ENCODE data around the gene CACNB2. TPM values are rescaled to one million over a fixed set of nuclear protein-coding genes. Genes with fewer than 3 reads are reported as not detected.
"Not testable (repeated sequence)": the region's sequence is repeated elsewhere in the genome, so short reads cannot be mapped to it uniquely, and the experiment has no call there.

The CACNB2 gene
- total and polyA plus RNA-seq, 3 experiments from 2014 or later: 0.14 TPM; not detected in 2

DNA sequence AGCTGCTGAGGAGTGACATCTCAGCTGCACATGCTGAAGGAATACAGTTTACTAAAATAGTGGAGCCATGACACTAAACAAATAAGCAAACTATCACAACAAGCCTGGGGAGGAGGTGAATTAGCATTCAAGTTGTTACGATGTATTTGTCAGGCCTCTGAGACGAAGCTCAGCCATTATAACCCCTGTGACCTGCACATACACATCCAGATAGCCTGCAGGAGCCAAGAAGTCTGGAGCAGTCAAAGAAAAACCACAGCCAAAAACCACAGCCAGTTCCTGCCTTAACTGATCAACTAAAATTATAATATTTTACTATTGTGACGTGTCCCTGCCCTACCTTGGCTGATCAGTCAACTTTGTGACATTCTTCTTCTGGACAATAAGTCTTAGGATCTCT, 442.6 kb downstream of the CACNB2 start:
- peaks cover 6% of the 10 kb centered on the region for H3K4me1 ChIP-seq (ENCODE audit: insufficient read depth, low read length)
- H3K36me3 Mint-ChIP-seq: peaks cover 37 to 82% (median 66%) of the 10 kb centered on the region in 3 donors
- ChIA-PET CTCF (no interaction called here), POLR2A (no interaction called here)
- H3K27me3 Mint-ChIP-seq: no peaks in the 10 kb centered on the region
- no peaks in the 10 kb centered on the region for H3K27me3 ChIP-seq (ENCODE audit: insufficient read depth, low read length, poor library complexity, severe bottlenecking)
- peak overlapping the region; percentile 58 for H3K27ac ChIP-seq (ENCODE audit: low read depth, low read length)
- DNase-seq: no peak
- H3K36me3 ChIP-seq (ENCODE audit: insufficient read depth, low read length): peaks cover 18% of the 10 kb centered on the region
- H3K4me1 Mint-ChIP-seq: peaks cover 9 to 19% (median 16%) of the 10 kb centered on the region in 3 donors
- H3K9me3 ChIP-seq (ENCODE audit: low read length): no peaks in the 10 kb centered on the region
- peaks cover 2 to 7% (median 6%) of the 10 kb centered on the region in 5 donors for H3K9me3 Mint-ChIP-seq
- H3K27ac Mint-ChIP-seq: peak overlapping the region in 2 of 8 donors; percentile 21 to 59
- H3K4me3 ChIP-seq (ENCODE audit: low read length): no peak overlapping the region
- H3K4me3 Mint-ChIP-seq: no peak overlapping the region

DNA sequence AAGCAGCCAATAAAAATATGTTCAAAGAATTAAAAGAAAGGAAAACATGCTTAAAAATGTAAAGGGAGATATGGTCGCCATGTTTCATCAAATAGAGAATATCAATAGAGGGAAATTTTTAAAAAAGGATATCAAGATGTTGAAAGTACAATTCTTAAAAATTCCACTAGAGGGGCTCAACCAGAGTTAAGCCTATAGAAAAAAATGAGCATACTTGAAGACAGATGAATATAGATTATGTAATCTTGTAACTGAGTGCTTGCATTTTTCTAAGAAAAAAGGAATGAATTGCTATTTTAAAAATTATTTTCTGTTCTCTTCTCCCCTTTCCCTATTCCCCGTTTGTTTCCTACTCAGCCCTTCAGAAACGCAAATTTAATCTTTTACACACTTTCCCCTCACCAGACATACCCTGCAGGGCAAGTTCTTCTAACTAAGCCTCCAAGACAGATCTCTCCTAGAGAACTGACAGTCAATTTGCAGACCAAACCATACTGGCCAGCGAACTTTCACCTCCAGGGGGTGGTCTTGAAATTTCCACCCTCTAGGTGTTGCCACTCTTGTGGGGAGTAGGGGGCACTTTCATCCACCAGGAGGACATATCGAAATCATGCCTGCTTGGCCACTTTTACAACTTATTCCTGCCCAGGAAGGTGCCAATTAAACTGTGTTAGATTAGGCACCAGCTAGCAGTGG, 443.5 kb downstream of the CACNB2 start:
- H3K9me3 Mint-ChIP-seq: peaks cover 0 to 2% (median 2%) of the 10 kb centered on the region in 5 donors
- peaks cover 9 to 19% (median 16%) of the 10 kb centered on the region in 3 donors for H3K4me1 Mint-ChIP-seq
- no peak overlapping the region for H3K4me3 Mint-ChIP-seq
- no peak for DNase-seq
- Histone ChIP-seq H3K4me3 (ENCODE audit: low read length) (no peak overlapping the region), H3K36me3 (ENCODE audit: insufficient read depth, low read length) (peaks cover 14% of the 10 kb centered on the region), H3K27ac (ENCODE audit: low read depth, low read length) (peak overlapping the region; percentile 7), H3K27me3 (ENCODE audit: insufficient read depth, low read length, poor library complexity, severe bottlenecking) (no peaks in the 10 kb centered on the region), H3K4me1 (ENCODE audit: insufficient read depth, low read length) (peaks cover 6% of the 10 kb centered on the region), H3K9me3 (ENCODE audit: low read length) (no peaks in the 10 kb centered on the region)
- peak overlapping the region in 2 of 8 donors; percentile 37 to 67 for H3K27ac Mint-ChIP-seq
- ChIA-PET POLR2A (no interaction called here), CTCF (interaction anchor here (0.9 kb wide), 1 partner anchor 52 kb away, joined by 3 read pairs; no protein-coding TSS in a partner anchor)
- no peaks in the 10 kb centered on the region for H3K27me3 Mint-ChIP-seq
- peaks cover 32 to 82% (median 64%) of the 10 kb centered on the region in 3 donors for H3K36me3 Mint-ChIP-seq

GRCh38 chr10:18586637-18587036, 446.4 kb downstream of the CACNB2 start:
- H3K9me3 ChIP-seq (ENCODE audit: low read length); CTCF ChIA-PET; H3K27me3 ChIP-seq (ENCODE audit: insufficient read depth, low read length, poor library complexity, severe bottlenecking); H3K4me1 ChIP-seq (ENCODE audit: insufficient read depth, low read length); H3K4me3 Mint-ChIP-seq; H3K4me3 ChIP-seq (ENCODE audit: low read length); H3K27me3 Mint-ChIP-seq; H3K27ac ChIP-seq (ENCODE audit: low read depth, low read length); POLR2A ChIA-PET; DNase-seq; H3K27ac Mint-ChIP-seq; H3K9me3 Mint-ChIP-seq: not testable (repeated sequence)
- peaks cover 14% of the 10 kb centered on the region for H3K36me3 ChIP-seq (ENCODE audit: insufficient read depth, low read length)
- Mint-ChIP-seq H3K4me1 (peaks cover 19 to 27% (median 19%) of the 10 kb centered on the region in 3 donors), H3K36me3 (peaks cover 36 to 77% (median 62%) of the 10 kb centered on the region in 3 donors)

DNA sequence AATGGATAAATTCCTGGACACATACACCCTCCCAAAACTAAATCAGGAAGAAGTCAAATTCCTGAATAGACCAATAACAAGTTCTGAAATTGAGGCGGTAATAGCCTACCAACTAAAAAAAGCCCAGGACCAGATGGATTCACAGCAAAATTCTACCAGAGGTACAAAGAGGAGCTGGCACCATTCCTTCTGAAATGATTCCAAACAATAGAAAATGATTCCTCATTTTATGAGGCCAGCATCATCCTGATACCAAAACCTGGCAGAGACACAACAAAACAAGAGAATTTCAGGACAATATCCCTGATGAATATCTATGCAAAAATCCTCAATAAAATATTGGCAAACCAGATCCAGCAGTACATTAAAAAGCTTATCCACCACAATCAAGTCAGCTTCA, 450.9 kb downstream of the CACNB2 start:
- H3K4me1 ChIP-seq (ENCODE audit: insufficient read depth, low read length); CTCF ChIA-PET; H3K4me3 ChIP-seq (ENCODE audit: low read length); H3K27me3 Mint-ChIP-seq; H3K36me3 ChIP-seq (ENCODE audit: insufficient read depth, low read length); DNase-seq; H3K9me3 ChIP-seq (ENCODE audit: low read length); H3K27me3 ChIP-seq (ENCODE audit: insufficient read depth, low read length, poor library complexity, severe bottlenecking); H3K9me3 Mint-ChIP-seq; H3K27ac Mint-ChIP-seq; H3K4me3 Mint-ChIP-seq; H3K27ac ChIP-seq (ENCODE audit: low read depth, low read length); POLR2A ChIA-PET: not testable (repeated sequence)
- peaks cover 35 to 72% (median 51%) of the 10 kb centered on the region in 3 donors for H3K36me3 Mint-ChIP-seq
- H3K4me1 Mint-ChIP-seq: peaks cover 15 to 19% (median 16%) of the 10 kb centered on the region in 3 donors

Other genes starting within 250 kb of the CACNB2 start
- gene SLC39A12, start 188.5 kb upstream of the CACNB2 start, total RNA-seq: not detected
- not detected for gene SLC39A12, start 188.5 kb upstream of the CACNB2 start, polyA plus RNA-seq